GM19328 (cell line): ENCODE data around the gene SLC4A1.
A peak's percentile ranks its signal among the peaks of the same experiment; 100 is the strongest.

Source experiments
- ATAC-seq: cut with Tn5 transposase; IDR thresholded peaks from one replicate; pipeline ENCODE4 v1.9.1; 2021; ENCODE audit warnings: mild to moderate bottlenecking, moderate library complexity; ENCODE audit not compliant: unreplicated experiment

Gene SLC4A1

DNA sequence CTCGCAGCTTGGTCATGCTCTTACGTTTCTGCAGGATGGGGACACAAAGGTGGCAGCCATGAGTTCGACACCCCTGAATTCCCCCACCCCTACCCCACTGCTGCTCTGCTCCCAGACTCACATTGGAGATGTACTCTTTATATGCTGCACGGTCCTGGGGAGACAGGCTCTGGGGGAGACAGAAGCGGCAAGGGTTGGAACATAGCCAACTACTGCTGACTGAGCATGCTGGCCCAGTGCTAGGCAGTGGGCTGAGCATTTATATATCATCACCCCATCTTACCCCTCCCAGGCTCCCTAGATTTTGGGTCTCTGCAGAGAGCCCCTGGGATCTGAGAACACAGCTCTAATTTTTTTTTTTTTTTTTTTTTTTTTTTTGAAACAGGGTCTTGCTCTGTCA lies 60.2 kb downstream of the SLC4A1 start:
- no peak for ATAC-seq

GRCh38 chr17:44207319-44207718 lies 60.6 kb downstream of the SLC4A1 start:
- ATAC-seq: no peak

DNA sequence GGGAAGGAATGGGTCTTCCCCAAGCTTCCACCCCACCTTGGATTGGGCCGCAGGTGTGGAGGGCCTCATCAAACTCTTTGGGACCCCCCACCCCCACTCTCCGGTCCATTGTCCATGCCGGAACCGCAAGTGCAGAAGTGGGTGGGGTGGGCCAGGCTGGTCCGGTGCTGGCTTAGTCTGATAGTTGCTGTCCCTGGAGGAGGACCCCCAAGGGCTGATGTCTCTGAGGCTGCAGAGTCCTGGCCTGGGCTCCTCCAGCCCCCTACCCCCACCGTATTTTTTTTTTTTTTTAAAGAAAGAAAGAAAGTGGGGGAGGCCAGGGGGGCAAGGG lies 61.1 kb downstream of the SLC4A1 start:
- ATAC-seq: no peak

GRCh38 chr17:44205962-44206824 lies 61.7 kb downstream of the SLC4A1 start:
- no peak for ATAC-seq

DNA sequence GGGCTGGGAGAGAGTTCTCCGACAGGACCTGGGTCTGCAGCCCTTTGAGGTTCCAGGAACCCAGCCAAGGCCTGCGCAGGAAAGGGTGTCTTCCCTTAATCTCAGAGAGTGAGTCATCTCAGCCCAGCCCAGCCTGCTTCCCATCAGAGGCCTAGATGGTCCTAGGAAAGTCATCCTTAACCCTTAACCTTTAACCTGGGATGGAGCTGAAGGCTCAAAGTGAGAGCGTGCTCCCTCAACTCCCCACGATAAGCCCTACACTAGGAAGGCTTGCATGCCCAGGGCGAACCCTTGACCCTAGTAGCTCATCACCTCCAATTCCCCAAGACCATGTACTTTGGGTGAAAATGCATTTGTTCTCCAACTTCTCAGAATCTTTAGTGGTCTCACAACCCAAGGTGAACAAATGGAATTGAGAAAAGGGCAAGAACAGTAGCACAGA lies 63.5 kb downstream of the SLC4A1 start:
- ATAC-seq: no peak

GRCh38 chr17:44203731-44204440 lies 64.0 kb downstream of the SLC4A1 start:
- no peak for ATAC-seq

DNA sequence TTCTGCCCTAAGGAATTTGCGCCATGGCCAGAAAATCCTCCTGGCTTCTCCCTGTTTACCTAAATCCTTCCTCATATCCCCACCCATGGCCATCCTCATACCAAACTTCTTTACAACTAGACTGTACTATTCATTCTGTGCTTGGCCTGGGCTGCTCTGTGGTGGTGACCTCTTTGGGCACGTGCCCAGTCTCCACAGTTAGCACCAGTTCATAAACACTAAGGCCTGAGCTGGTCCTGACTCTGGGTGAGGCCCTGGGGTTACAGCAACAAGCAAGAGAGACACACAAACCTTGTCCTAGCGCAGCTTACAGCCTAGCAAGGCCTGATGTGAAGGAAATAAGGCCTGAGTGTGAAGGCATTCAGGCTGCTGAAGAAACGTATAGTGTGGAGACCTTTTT lies 65.2 kb downstream of the SLC4A1 start:
- ATAC-seq: no peak

GRCh38 chr17:44200478-44201155 lies 67.3 kb downstream of the SLC4A1 start:
- no peak for ATAC-seq

- peak; percentile 74 for ATAC-seq
These were observed 68.1 kb downstream of the SLC4A1 start, which contains the start of gene ATXN7L3 for GRCh38 chr17:44199553-44200477. Gene ATXN7L3, minus strand, starts transcription at chr17:44199884. Its CDS starts 1,814 bp downstream, at chr17:44198070.

DNA sequence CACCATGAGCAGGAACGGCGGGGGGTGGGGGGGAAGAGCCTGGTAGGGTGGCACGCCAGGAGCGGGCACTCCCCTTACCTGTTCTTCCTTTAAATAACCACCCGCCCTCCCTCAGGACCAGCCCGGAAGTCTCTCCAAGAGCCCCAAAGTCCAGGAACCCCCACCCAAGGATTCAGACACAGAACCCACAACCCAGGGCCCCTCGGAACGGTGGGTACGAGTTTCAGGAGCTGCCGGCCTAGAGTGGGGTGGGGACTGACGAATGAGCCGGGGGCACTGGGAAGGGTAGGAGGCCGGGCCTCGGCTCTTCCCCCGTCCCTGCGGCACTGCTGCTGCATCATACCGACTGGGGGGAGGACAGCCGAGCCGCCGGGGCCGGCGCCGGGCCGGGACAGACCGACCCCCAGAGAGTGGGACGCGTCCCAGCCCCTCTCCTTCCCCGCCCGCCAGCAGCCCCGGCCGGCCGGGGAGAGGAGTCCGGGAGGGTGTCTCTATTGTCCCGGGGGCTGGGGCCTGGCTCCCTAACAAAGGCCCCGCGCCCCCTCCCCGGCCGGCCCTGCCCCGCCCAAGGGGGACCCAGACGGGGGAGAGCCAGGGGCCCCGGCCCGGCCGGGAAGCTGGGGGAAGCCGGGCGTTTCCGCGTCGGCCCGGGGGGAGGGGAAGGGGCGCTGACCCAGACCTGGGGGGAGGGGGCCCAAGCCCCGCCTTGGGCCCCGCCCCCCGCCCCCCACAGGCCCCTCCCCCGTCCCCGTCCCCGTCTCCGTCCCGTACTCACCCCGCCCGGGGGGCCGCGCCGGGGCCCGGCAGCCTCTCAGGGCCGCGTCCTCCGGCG lies 69.0 kb downstream of the SLC4A1 start:
- ATAC-seq: peak; percentile 15
